Vagina (tissue), 2 donors: ENCODE data around the gene TMEM134. TPM values are rescaled to one million over a fixed set of nuclear protein-coding genes. Genes with fewer than 3 reads are reported as not detected.

Source experiments
- DNase-seq, 2 donors: peaks; one replicate each; pipeline ENCODE4 v3.0.0-alpha.2; 2017; ENCODE audit errors: extremely low spot score in 2 of 2
- H3K27ac ChIP-seq: fragments of 200-600 bp; sonication (generic); one replicate; pipeline ENCODE4 v1.5.1; 2019
- H3K27me3 ChIP-seq: fragments of 200-600 bp; sonication (generic); one replicate; pipeline ENCODE4 v1.5.1; 2019
- H3K36me3 ChIP-seq, 2 donors: fragments of 200-600 bp; sonication (generic); one replicate each; pipeline ENCODE4 v1.5.1; 2017 to 2019
- H3K4me1 ChIP-seq: fragments of 200-600 bp; sonication (generic); one replicate; pipeline ENCODE4 v1.5.1; 2019
- H3K4me3 ChIP-seq, 2 donors: fragments of 200-600 bp; sonication (generic); 1 replicate in 1 of 2; 2 replicates in 1 of 2; pipeline ENCODE4 v1.5.1; 2016 to 2019
- H3K9me3 ChIP-seq: fragments of 200-600 bp; sonication (generic); one replicate; pipeline ENCODE4 v1.5.1; 2019
- POLR2A ChIP-seq, 2 donors: fragments of 450-650 bp; IDR thresholded peaks; one replicate each; pipeline ENCODE4 v1.6.1; 2017; ENCODE audit warnings: antibody characterized with exemption in 2 of 2, mild to moderate bottlenecking in 2 of 2, moderate library complexity in 2 of 2
- POLR2AphosphoS5 ChIP-seq, 2 donors: sonication (generic); formaldehyde crosslinking; IDR thresholded peaks; one replicate each; pipeline ENCODE4 v1.9.0; 2017; ENCODE audit warnings: antibody characterized with exemption in 2 of 2, mild to moderate bottlenecking in 2 of 2, low read depth in 1 of 2; ENCODE audit not compliant: insufficient read depth in 1 of 2
- intact Hi-C: fragments of 100-400 bp; cut with DNase I; formaldehyde crosslinking; loops from one replicate; pipeline ENCODE4 v1.15.1; 2023
- total RNA-seq: library from RNA; depleted of rRNA; stranded (reverse); fragments of >200 nt; gene quantifications from one replicate; pipeline ENCODE4 v1.2.3, GENCODE V29; 2016
- TF ChIP-seq, protein P1 (sequence below), 3 experiments: fragments of 450-650 bp in 2 of 3; fragments of 200-600 bp in 1 of 3; sonication (generic) in 1 of 3; IDR thresholded peaks; one replicate each; pipeline ENCODE4 v1.5.1; 2017 to 2019; ENCODE audit warnings: antibody characterized with exemption in 3 of 3, mild to moderate bottlenecking in 2 of 3, moderate library complexity in 2 of 3

The TMEM134 gene
- total RNA-seq, 1 donor from 2014 or later, result 88.6 TPM

DNA sequence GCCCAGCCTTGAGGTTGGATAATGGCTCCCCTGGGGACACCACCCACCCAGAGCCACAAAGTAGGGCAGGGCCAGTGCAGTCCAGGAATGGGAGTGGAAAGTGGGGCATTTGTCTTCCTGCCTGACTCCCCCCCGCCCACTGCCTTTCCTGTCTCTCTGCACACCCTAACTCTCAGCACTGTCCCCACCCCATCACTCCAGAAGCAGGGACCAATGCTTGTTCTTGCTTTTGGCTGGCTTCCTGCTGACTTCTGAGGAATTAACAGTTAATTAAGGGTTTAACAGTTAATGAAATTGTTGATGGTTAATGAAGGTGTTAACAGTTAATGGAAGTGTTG lies 31.4 kb upstream of the TMEM134 start:
- Histone ChIP-seq H3K4me1 (peaks cover 12% of the 10 kb centered on the region), H3K27me3 (no peaks in the 10 kb centered on the region), H3K9me3 (no peaks in the 10 kb centered on the region), H3K27ac (no peak overlapping the region), H3K36me3 (peaks cover 0 to 13% of the 10 kb centered on the region in 2 donors), H3K4me3 (no peak overlapping the region)
- intact Hi-C loops, result loop anchor here (10.0 kb wide), 1 partner anchor 146 kb away; the partner anchor contains the start of gene POLD4
- DNase-seq, result no peak
- TF ChIP-seq, protein P1, sequence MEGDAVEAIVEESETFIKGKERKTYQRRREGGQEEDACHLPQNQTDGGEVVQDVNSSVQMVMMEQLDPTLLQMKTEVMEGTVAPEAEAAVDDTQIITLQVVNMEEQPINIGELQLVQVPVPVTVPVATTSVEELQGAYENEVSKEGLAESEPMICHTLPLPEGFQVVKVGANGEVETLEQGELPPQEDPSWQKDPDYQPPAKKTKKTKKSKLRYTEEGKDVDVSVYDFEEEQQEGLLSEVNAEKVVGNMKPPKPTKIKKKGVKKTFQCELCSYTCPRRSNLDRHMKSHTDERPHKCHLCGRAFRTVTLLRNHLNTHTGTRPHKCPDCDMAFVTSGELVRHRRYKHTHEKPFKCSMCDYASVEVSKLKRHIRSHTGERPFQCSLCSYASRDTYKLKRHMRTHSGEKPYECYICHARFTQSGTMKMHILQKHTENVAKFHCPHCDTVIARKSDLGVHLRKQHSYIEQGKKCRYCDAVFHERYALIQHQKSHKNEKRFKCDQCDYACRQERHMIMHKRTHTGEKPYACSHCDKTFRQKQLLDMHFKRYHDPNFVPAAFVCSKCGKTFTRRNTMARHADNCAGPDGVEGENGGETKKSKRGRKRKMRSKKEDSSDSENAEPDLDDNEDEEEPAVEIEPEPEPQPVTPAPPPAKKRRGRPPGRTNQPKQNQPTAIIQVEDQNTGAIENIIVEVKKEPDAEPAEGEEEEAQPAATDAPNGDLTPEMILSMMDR (IDR thresholded peaks at IDR 0.05), result no peak
- TF ChIP-seq POLR2A (IDR thresholded peaks at IDR 0.05), result no peak
- no peak for TF ChIP-seq POLR2AphosphoS5 (IDR thresholded peaks at IDR 0.05; ENCODE audit: insufficient read depth in 1 of 2, low read depth in 1 of 2)

- intact Hi-C loops, result loop anchor here (10.0 kb wide), 1 partner anchor 145 kb away; the partner anchor contains the start of gene POLD4
- H3K4me1 ChIP-seq, result peaks cover 9% of the 10 kb centered on the region
These were observed 30.9 kb upstream of the TMEM134 start for GRCh38 chr11:67499808-67500483.

GRCh38 chr11:67498544-67498972 lies 29.5 kb upstream of the TMEM134 start:
- no peak for DNase-seq
- intact Hi-C loops, result no loop called here
- H3K9me3 ChIP-seq, result no peaks in the 10 kb centered on the region
- peaks cover 5% of the 10 kb centered on the region for H3K4me1 ChIP-seq
- TF ChIP-seq POLR2AphosphoS5 (IDR thresholded peaks at IDR 0.05; ENCODE audit: insufficient read depth in 1 of 2, low read depth in 1 of 2) (no peak), POLR2A (IDR thresholded peaks at IDR 0.05) (no peak)
- TF ChIP-seq, protein P1 (IDR thresholded peaks at IDR 0.05), result no peak
- H3K27me3 ChIP-seq, result no peaks in the 10 kb centered on the region
- H3K27ac ChIP-seq, result no peak overlapping the region
- H3K4me3 ChIP-seq, result no peak overlapping the region
- H3K36me3 ChIP-seq, result peaks cover 0 to 16% of the 10 kb centered on the region in 2 donors

More at GRCh38 chr11:67499808-67500483, 30.9 kb upstream of the TMEM134 start:
- no peaks in the 10 kb centered on the region for H3K27me3 ChIP-seq
- no peak overlapping the region for H3K4me3 ChIP-seq
- no peaks in the 10 kb centered on the region for H3K9me3 ChIP-seq
- H3K36me3 ChIP-seq, result peaks cover 0 to 13% of the 10 kb centered on the region in 2 donors
- H3K27ac ChIP-seq, result no peak overlapping the region
- no peak for DNase-seq
- TF ChIP-seq, protein P1 (IDR thresholded peaks at IDR 0.05), result no peak
- TF ChIP-seq POLR2A (IDR thresholded peaks at IDR 0.05), result no peak
- no peak for TF ChIP-seq POLR2AphosphoS5 (IDR thresholded peaks at IDR 0.05; ENCODE audit: insufficient read depth in 1 of 2, low read depth in 1 of 2)

- no peak overlapping the region for H3K27ac ChIP-seq
- TF ChIP-seq, protein P1 (IDR thresholded peaks at IDR 0.05), result no peak
- no peak for TF ChIP-seq POLR2AphosphoS5 (IDR thresholded peaks at IDR 0.05; ENCODE audit: insufficient read depth in 1 of 2, low read depth in 1 of 2)
- TF ChIP-seq POLR2A (IDR thresholded peaks at IDR 0.05), result no peak
- peaks cover 0 to 24% of the 10 kb centered on the region in 2 donors for H3K36me3 ChIP-seq
- no peaks in the 10 kb centered on the region for H3K9me3 ChIP-seq
- intact Hi-C loops, result no loop called here
- H3K4me3 ChIP-seq, result no peak overlapping the region
- H3K27me3 ChIP-seq, result no peaks in the 10 kb centered on the region
- no peak for DNase-seq
- H3K4me1 ChIP-seq, result no peaks in the 10 kb centered on the region
These were observed 28.7 kb upstream of the TMEM134 start for GRCh38 chr11:67497656-67498291.

- no peak overlapping the region for H3K27ac ChIP-seq
- H3K4me3 ChIP-seq, result no peak overlapping the region
- H3K36me3 ChIP-seq, result peaks cover 0 to 27% of the 10 kb centered on the region in 2 donors
- no peak for DNase-seq
- intact Hi-C loops, result no loop called here
- no peaks in the 10 kb centered on the region for H3K9me3 ChIP-seq
- TF ChIP-seq, protein P1 (IDR thresholded peaks at IDR 0.05), result no peak
- TF ChIP-seq POLR2A (IDR thresholded peaks at IDR 0.05) (no peak), POLR2AphosphoS5 (IDR thresholded peaks at IDR 0.05; ENCODE audit: insufficient read depth in 1 of 2, low read depth in 1 of 2) (no peak)
- H3K27me3 ChIP-seq, result no peaks in the 10 kb centered on the region
- no peaks in the 10 kb centered on the region for H3K4me1 ChIP-seq
These were observed 27.1 kb upstream of the TMEM134 start for GRCh38 chr11:67496113-67496512.
